Endothelial cell of umbilical vein (primary cell): ENCODE measurements around the gene KIFC3. TPM values are rescaled to one million over a fixed set of nuclear protein-coding genes. Genes with fewer than 3 reads are reported as not detected.

Experiments
- BruUV-seq: library from RNA; stranded (reverse); fragments of 400-500 nt; replicated peaks from 2 replicates; lab custom pipeline; 2021; lab: Mats Ljungman, UMichigan
- CTCF ChIA-PET: fragments of 300-600, 350-600 bp; sonication (Branson Sonifier 250); formaldehyde crosslinking; loops from one replicate; lab custom pipeline; 2021; ENCODE audit warnings: antibody characterized with exemption, inconsistent platforms; lab: Charles Lee
- POLR2A ChIA-PET: fragments of 300-600, 350-600 bp; sonication (Branson Sonifier 250); formaldehyde crosslinking; loops from one replicate; lab custom pipeline; 2021; ENCODE audit warnings: antibody characterized with exemption, inconsistent platforms; lab: Charles Lee
- DNase-seq: peaks from one replicate; pipeline ENCODE4 v3.0.0-alpha.2; 2011; ENCODE audit warnings: low read depth, low spot score
- FAIRE-seq: peaks from 2 replicates; lab custom pipeline; 2011; peaks lifted over from hg19 to GRCh38; lab: Jason Lieb, UNC
- H2AFZ ChIP-seq: 2 replicates; pipeline ENCODE4 v1.6.0; 2012; ENCODE audit warnings: low read depth, low read length, control low read depth, inconsistent platforms
- H3K27ac ChIP-seq: 2 replicates; pipeline ENCODE4 v1.5.1; 2011; ENCODE audit warnings: low read depth, mild to moderate bottlenecking, control low read depth, low read length, moderate library complexity; ENCODE audit not compliant: insufficient read depth
- H3K27me3 ChIP-seq, 2 experiments: 2 replicates each; pipeline versions ENCODE4 v1.6.0 to v1.6.1; 2011; ENCODE audit warnings: low read length in 2 of 2, mixed read lengths in 1 of 2; ENCODE audit not compliant: control insufficient read depth in 2 of 2, insufficient read depth in 2 of 2
- H3K36me3 ChIP-seq, 2 experiments: 2 replicates in 1 of 2; 3 replicates in 1 of 2; pipeline ENCODE4 v1.5.1; 2011; ENCODE audit warnings: low read length in 2 of 2, mild to moderate bottlenecking in 1 of 2, moderate library complexity in 1 of 2; ENCODE audit not compliant: control insufficient read depth in 2 of 2, insufficient read depth in 2 of 2; ENCODE audit errors: extremely low read depth in 1 of 2
- H3K4me1 ChIP-seq: 3 replicates; pipeline ENCODE4 v1.5.1; 2011; ENCODE audit warnings: mild to moderate bottlenecking, low read length; ENCODE audit not compliant: control insufficient read depth, insufficient read depth; ENCODE audit errors: extremely low read depth
- H3K4me2 ChIP-seq: 2 replicates; pipeline ENCODE4 v1.6.1; 2011; ENCODE audit warnings: low read length, control low read depth, mixed read lengths; ENCODE audit not compliant: insufficient read depth
- H3K4me3 ChIP-seq, 3 experiments: fragments of 200-600 bp in 1 of 3; sonication (generic), shearing (Covaris generic) in 1 of 3; replicated peaks in 1 of 3; 2 replicates each; pipeline ENCODE4 v1.5.1; 2011 to 2016; ENCODE audit warnings: control low read depth in 3 of 3, low read length in 3 of 3, mild to moderate bottlenecking in 2 of 3, inconsistent platforms in 1 of 3, low read depth in 1 of 3, moderate library complexity in 1 of 3; ENCODE audit not compliant: insufficient read depth in 1 of 3
- H3K79me2 ChIP-seq: 2 replicates; pipeline ENCODE4 v1.6.0; 2012; ENCODE audit warnings: low read length, inconsistent platforms; ENCODE audit not compliant: control insufficient read depth, insufficient read depth
- H3K9ac ChIP-seq: replicated peaks from 2 replicates; pipeline ENCODE3; 2011; ENCODE audit warnings: low read length, control low read depth; ENCODE audit not compliant: insufficient read depth; ENCODE audit errors: extremely low read depth
- H3K9me1 ChIP-seq: replicated peaks from 3 replicates; pipeline ENCODE4 v1.6.0; 2011; ENCODE audit warnings: mild to moderate bottlenecking, low read length; ENCODE audit not compliant: control insufficient read depth, insufficient read depth; ENCODE audit errors: extremely low read depth
- H3K9me3 ChIP-seq: replicated peaks from 2 replicates; pipeline ENCODE4 v1.5.1; 2012; ENCODE audit warnings: low read length, inconsistent platforms; ENCODE audit not compliant: control insufficient read depth, insufficient read depth
- H4K20me1 ChIP-seq: replicated peaks from 2 replicates; pipeline ENCODE3; 2011; ENCODE audit warnings: mild to moderate bottlenecking, low read length; ENCODE audit not compliant: control insufficient read depth, insufficient read depth; ENCODE audit errors: extremely low read depth
- EZH2 ChIP-seq: IDR thresholded peaks from 2 replicates; pipeline ENCODE4 v1.6.1; 2012; ENCODE audit warnings: borderline replicate concordance, low read depth, mild to moderate bottlenecking, moderate library complexity, low read length, inconsistent platforms; ENCODE audit not compliant: severe bottlenecking
- FOS ChIP-seq: IDR thresholded peaks from 2 replicates; pipeline ENCODE4 v1.6.1; 2011; ENCODE audit warnings: mild to moderate bottlenecking, low read length, moderate library complexity, borderline replicate concordance; ENCODE audit not compliant: insufficient read depth
- GATA2 ChIP-seq: IDR thresholded peaks from 2 replicates; pipeline ENCODE4 v1.7.0; 2011; ENCODE audit warnings: low read depth, mild to moderate bottlenecking, moderate library complexity, mixed read lengths, low read length; ENCODE audit not compliant: insufficient read length, insufficient read depth
- JUN ChIP-seq: IDR thresholded peaks from 2 replicates; pipeline ENCODE4 v1.6.1; 2011; ENCODE audit warnings: borderline replicate concordance, low read depth; ENCODE audit not compliant: insufficient read length, insufficient read depth
- MAX ChIP-seq: IDR thresholded peaks from 2 replicates; pipeline ENCODE4 v1.6.1; 2011; ENCODE audit not compliant: insufficient read depth, insufficient read length
- MYC ChIP-seq: IDR thresholded peaks from one replicate; pipeline ENCODE4 v1.6.1; 2011; ENCODE audit warnings: mild to moderate bottlenecking, low read depth, low read length
- POLR2A ChIP-seq: IDR thresholded peaks from 2 replicates; pipeline ENCODE4 v1.6.1; 2012; ENCODE audit warnings: low read depth, mild to moderate bottlenecking, control low read depth, low read length
- POLR2AphosphoS5 ChIP-seq: IDR thresholded peaks from 2 replicates; pipeline ENCODE4 v1.6.1; 2012; ENCODE audit warnings: low read depth, mild to moderate bottlenecking, control low read depth, low read length, moderate library complexity; ENCODE audit not compliant: insufficient read depth
- dilution Hi-C: fragments of 300-500 bp; cut with MboI; formaldehyde crosslinking; loops from one replicate; pipeline ENCODE4 v1.15.0; 2019; ENCODE audit warnings: low sequenced_read_pairs; ENCODE audit not compliant: extremely low pct_ligation_motif_present
- intact Hi-C: fragments of 100-400 bp; cut with micrococcal nuclease; formaldehyde crosslinking; loops from one replicate; pipeline ENCODE4 v1.10.0; 2022
- polyA plus RNA-seq, 4 experiments: library from polyadenylated mRNA; depleted of rRNA in 3 of 4; stranded (reverse) in 3 of 4; unstranded in 1 of 4; fragments of >200 nt; gene quantifications; 2 replicates each; pipeline versions ENCODE4 v1.2.1 to v1.2.3, GENCODE V29; 2011 to 2012; ENCODE audit warnings: missing spikeins in 1 of 4
- total RNA-seq: library from RNA; stranded (reverse); gene quantifications from 2 replicates; pipeline ENCODE4 v1.2.3, GENCODE V29; 2021
- TF ChIP-seq, protein P1 (sequence below), 2 donors: IDR thresholded peaks; 1 replicate in 1 of 2; 2 replicates in 1 of 2; pipeline ENCODE4 v1.5.1; 2011; ENCODE audit warnings: low read length in 2 of 2, mild to moderate bottlenecking in 2 of 2, moderate library complexity in 2 of 2, control low read depth in 1 of 2, inconsistent platforms in 1 of 2, low read depth in 1 of 2; ENCODE audit not compliant: insufficient read depth in 1 of 2; ENCODE audit errors: extremely low read depth in 1 of 2

KIFC3 gene
- total and polyA plus RNA-seq, 2 donors (not counting 3 experiments of a cell fraction or from before 2014, with no cell fraction given), result 36.3 to 62.2 TPM

DNA sequence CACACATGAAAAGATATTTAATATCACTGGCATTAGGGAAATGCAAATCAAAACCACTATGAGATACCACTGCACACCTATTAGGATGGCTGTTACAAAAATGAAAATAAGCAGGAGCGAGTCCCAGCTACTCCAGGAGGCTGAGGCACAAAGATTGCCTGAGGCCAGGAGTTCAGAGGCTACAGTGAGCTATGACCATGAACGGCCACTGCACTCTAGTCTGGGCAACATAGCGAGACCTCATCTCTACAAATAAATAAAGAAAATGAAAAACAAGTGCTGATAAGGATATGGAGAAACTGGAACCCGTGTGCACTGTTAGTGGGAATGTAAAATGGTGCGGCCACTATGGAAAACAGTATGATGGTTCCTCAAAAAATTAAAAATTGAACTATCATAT lies 23.6 kb downstream of the KIFC3 start:
- no peak overlapping the region for H3K4me2 ChIP-seq
- ChIA-PET CTCF (interaction anchor here (1.1 to 1.7 kb wide), 2 partner anchors 12 to 19 kb away, joined by 3 to 7 read pairs; no protein-coding TSS in a partner anchor), POLR2A (no interaction called here)
- DNase-seq (no peak), FAIRE-seq (no peak)
- H2AFZ ChIP-seq, result no peak overlapping the region
- BruUV-seq, result no TSS peak
- H3K4me1 ChIP-seq, result peaks cover 2% of the 10 kb centered on the region
- peaks cover 3 to 5% of the 10 kb centered on the region in 2 experiments for H3K36me3 ChIP-seq
- no peak for TF ChIP-seq MYC
- TF ChIP-seq POLR2AphosphoS5, result no peak
- no peak for TF ChIP-seq JUN
- TF ChIP-seq, protein P1, sequence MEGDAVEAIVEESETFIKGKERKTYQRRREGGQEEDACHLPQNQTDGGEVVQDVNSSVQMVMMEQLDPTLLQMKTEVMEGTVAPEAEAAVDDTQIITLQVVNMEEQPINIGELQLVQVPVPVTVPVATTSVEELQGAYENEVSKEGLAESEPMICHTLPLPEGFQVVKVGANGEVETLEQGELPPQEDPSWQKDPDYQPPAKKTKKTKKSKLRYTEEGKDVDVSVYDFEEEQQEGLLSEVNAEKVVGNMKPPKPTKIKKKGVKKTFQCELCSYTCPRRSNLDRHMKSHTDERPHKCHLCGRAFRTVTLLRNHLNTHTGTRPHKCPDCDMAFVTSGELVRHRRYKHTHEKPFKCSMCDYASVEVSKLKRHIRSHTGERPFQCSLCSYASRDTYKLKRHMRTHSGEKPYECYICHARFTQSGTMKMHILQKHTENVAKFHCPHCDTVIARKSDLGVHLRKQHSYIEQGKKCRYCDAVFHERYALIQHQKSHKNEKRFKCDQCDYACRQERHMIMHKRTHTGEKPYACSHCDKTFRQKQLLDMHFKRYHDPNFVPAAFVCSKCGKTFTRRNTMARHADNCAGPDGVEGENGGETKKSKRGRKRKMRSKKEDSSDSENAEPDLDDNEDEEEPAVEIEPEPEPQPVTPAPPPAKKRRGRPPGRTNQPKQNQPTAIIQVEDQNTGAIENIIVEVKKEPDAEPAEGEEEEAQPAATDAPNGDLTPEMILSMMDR (IDR thresholded peaks at IDR 0.05; ENCODE audit: extremely low read depth in 1 of 2, insufficient read depth in 1 of 2, low read depth in 1 of 2, low read length in 2 of 2), result no peak
- no peak for TF ChIP-seq GATA2
- TF ChIP-seq EZH2, result no peak
- TF ChIP-seq POLR2A, result no peak
- no peak for TF ChIP-seq MAX
- TF ChIP-seq FOS, result no peak
- H3K4me3 ChIP-seq, result no peak overlapping the region
- intact Hi-C loops, result no loop called here
- H4K20me1 ChIP-seq, result no peaks in the 10 kb centered on the region
- H3K9me1 ChIP-seq, result no peaks in the 10 kb centered on the region
- H3K9ac ChIP-seq, result no peak overlapping the region
- no peaks in the 10 kb centered on the region for H3K27me3 ChIP-seq
- no peaks in the 10 kb centered on the region for H3K79me2 ChIP-seq
- dilution Hi-C loops, result no loop called here
- H3K9me3 ChIP-seq, result no peaks in the 10 kb centered on the region
- H3K27ac ChIP-seq, result no peak overlapping the region
